ENCODE data around the gene JDP2.
A peak's percentile ranks its signal among the peaks of the same experiment; 100 is the strongest.

JDP2 gene

DNA sequence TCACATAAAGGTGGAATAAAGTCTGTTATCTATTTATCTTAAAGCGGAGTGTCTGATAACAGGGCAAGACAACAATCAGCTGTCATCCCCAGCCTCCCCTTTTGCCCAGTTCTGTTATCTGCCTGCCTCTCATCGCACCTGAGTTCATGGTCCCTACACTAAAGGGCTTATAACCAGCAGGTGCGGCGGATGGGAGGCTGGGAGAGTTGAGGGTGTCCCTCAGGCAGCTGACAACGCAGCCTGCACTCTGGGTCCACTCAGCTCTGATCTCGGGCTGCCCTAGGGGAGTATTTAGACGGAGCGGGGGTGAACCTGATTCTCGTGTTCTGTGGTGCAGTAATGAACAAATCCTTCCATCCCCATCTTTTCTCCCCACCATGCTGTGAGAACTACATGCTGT lies 34.0 kb upstream of the JDP2 start:
- H3K27ac ChIP-seq: no peak overlapping the region
- H3K9me3 ChIP-seq: no peaks in the 10 kb centered on the region
- no peak overlapping the region for H3K4me3 ChIP-seq
- TF ChIP-seq, protein P1, sequence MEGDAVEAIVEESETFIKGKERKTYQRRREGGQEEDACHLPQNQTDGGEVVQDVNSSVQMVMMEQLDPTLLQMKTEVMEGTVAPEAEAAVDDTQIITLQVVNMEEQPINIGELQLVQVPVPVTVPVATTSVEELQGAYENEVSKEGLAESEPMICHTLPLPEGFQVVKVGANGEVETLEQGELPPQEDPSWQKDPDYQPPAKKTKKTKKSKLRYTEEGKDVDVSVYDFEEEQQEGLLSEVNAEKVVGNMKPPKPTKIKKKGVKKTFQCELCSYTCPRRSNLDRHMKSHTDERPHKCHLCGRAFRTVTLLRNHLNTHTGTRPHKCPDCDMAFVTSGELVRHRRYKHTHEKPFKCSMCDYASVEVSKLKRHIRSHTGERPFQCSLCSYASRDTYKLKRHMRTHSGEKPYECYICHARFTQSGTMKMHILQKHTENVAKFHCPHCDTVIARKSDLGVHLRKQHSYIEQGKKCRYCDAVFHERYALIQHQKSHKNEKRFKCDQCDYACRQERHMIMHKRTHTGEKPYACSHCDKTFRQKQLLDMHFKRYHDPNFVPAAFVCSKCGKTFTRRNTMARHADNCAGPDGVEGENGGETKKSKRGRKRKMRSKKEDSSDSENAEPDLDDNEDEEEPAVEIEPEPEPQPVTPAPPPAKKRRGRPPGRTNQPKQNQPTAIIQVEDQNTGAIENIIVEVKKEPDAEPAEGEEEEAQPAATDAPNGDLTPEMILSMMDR (IDR thresholded peaks at IDR 0.05): no peak
- no peaks in the 10 kb centered on the region for H3K36me3 ChIP-seq
- DNase-seq: no peak
- no peaks in the 10 kb centered on the region for H3K4me1 ChIP-seq
- H3K27me3 ChIP-seq: no peaks in the 10 kb centered on the region
- intact Hi-C loops (cut with DNase I; ENCODE audit: low total_unique reads): no loop called here

GRCh38 chr14:75395862-75396261 lies 32.0 kb upstream of the JDP2 start:
- H3K36me3 ChIP-seq: no peaks in the 10 kb centered on the region
- TF ChIP-seq, protein P1 (IDR thresholded peaks at IDR 0.05): no peak
- no peak for DNase-seq
- H3K27ac ChIP-seq: no peak overlapping the region
- H3K4me3 ChIP-seq: no peak overlapping the region
- H3K27me3 ChIP-seq: no peaks in the 10 kb centered on the region
- no peaks in the 10 kb centered on the region for H3K9me3 ChIP-seq
- H3K4me1 ChIP-seq: peaks cover 0 to 17% (median 16%) of the 10 kb centered on the region in 4 donors
- intact Hi-C loops (cut with DNase I; ENCODE audit: low total_unique reads): loop anchor here (5.0 kb wide), 1 partner anchor 34 kb away; no protein-coding TSS in a partner anchor

DNA sequence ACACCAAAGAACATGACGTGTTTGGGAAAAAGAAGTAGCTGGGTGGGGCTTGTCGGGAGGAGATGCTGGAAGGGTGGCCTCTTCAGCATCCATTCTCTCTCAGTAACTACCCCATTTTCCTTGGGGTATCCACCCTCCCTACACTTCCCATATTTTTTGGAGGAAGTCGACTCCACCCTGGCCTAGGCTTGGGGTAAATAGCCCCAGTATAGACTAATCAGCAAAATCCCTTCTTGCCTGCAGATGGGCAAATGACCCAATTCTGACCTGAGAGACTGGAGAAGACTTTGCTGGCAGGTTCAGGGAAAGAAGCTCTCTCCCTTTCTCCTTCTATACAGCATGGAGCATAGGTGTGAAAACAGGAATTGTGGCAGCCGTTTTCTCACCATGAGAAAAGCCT lies 28.5 kb upstream of the JDP2 start:
- Histone ChIP-seq H3K36me3 (no peaks in the 10 kb centered on the region), H3K27ac (peak overlapping the region in 1 of 2 donors; percentile 83), H3K27me3 (no peaks in the 10 kb centered on the region), H3K4me1 (peaks cover 0 to 30% (median 22%) of the 10 kb centered on the region in 4 donors), H3K9me3 (no peaks in the 10 kb centered on the region), H3K4me3 (no peak overlapping the region)
- DNase-seq: peak in 1 of 2 donors; percentile 30
- intact Hi-C loops (cut with DNase I; ENCODE audit: low total_unique reads): loop anchor here (5.0 kb wide), 1 partner anchor 37 kb away; no protein-coding TSS in a partner anchor
- TF ChIP-seq, protein P1 (IDR thresholded peaks at IDR 0.05): no peak

DNA sequence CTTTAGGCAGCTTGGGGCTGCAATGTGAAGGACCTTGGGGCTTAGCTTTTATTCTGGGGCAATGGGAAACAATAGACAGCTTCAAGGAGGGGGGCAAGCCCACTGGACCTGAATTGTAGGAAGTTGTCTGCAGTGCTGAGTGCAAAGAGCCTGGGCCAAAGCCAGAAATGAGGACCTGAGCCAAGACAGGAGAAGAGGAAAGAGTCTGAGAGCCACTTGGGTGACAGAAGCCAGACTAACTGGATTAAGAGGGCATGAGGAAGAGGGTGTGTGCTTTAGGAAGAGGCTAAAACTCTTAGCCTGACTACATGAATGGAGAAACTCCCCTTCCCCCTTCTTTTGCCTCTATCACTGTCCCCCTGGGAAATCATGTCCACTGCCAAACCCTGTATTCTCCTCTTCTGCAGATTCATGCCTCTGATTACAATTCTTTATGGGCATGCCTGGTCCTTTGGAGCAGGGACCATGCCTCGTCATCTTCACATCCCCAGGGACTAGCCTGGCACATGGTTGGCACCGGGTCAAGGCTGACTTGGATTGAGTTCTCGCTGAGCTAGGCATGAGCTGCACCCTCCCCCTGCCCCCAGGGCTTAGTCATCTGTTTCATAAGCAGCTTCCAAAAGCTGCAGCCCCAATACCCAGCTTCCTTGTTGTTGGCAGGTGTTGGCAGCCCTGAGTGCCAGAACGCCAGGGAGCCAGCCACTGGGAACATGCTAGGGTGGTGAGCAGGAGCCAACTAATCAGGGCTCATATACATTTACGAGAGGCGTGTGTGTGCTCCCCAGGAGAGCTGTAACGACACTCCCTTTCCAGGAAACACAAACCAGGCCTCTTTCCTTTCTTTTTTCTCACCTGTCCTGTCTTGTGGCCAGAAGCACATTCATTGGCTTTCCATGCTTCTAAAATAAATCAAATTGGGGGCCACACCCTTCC lies 27.7 kb upstream of the JDP2 start:
- TF ChIP-seq, protein P1 (IDR thresholded peaks at IDR 0.05): no peak
- peak overlapping the region; percentile 83 for H3K27ac ChIP-seq
- H3K4me1 ChIP-seq: peaks cover 0 to 30% (median 22%) of the 10 kb centered on the region in 4 donors
- no peaks in the 10 kb centered on the region for H3K36me3 ChIP-seq
- peak; percentile 96 to 98 for DNase-seq
- H3K4me3 ChIP-seq: no peak overlapping the region
- H3K27me3 ChIP-seq: no peaks in the 10 kb centered on the region
- intact Hi-C loops (cut with DNase I; ENCODE audit: low total_unique reads): loop anchor here (5.0 kb wide), 1 partner anchor 38 kb away; no protein-coding TSS in a partner anchor
- H3K9me3 ChIP-seq: no peaks in the 10 kb centered on the region

DNA sequence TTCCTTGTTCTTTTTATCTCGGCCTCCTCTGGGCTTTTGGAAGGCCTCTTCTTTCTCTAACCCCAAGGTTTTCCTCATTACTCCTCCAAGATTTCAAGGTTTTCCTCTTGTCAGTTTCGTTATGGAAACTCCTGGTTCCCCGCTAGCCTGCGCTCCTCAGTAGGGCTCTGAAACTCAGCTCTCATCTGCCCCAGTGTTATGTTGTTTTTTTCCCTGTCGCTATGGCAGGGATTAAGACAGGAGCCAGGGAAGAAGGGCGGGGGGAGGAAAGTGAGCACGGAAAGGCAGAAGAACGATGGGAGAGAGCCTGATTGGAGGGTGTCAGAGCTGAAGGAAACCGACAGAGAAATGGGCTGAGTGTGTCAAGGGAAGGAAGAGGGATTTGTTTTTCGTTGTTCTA lies 26.5 kb upstream of the JDP2 start:
- Histone ChIP-seq H3K4me1 (peaks cover 0 to 30% (median 22%) of the 10 kb centered on the region in 4 donors), H3K36me3 (no peaks in the 10 kb centered on the region), H3K9me3 (no peaks in the 10 kb centered on the region), H3K4me3 (peak overlapping the region; percentile 3 to 33), H3K27ac (peak overlapping the region; percentile 83), H3K27me3 (no peaks in the 10 kb centered on the region)
- intact Hi-C loops (cut with DNase I; ENCODE audit: low total_unique reads): no loop called here
- TF ChIP-seq, protein P1 (IDR thresholded peaks at IDR 0.05): no peak
- peak; percentile 80 to 86 for DNase-seq

Measured in tibial artery (tissue), 4 donors.